GM21825 (cell line): ENCODE data around the gene TMEM169.
A peak's percentile ranks its signal among the peaks of the same experiment; 100 is the strongest.
"Not testable (repeated sequence)": the region's sequence is repeated elsewhere in the genome, so short reads cannot be mapped to it uniquely, and the experiment has no call there.

ENCODE experiments used
- ATAC-seq: cut with Tn5 transposase; IDR thresholded peaks from one replicate; pipeline ENCODE4 v1.9.1; 2021; ENCODE audit warnings: mild to moderate bottlenecking, moderate library complexity; ENCODE audit not compliant: unreplicated experiment

The TMEM169 gene

GRCh38 chr2:216071111-216071851 is 10.4 kb upstream of the TMEM169 start:
- no peak for ATAC-seq

GRCh38 chr2:216072473-216072872 is 9.2 kb upstream of the TMEM169 start:
- no peak for ATAC-seq

GRCh38 chr2:216073773-216074172 is 7.9 kb upstream of the TMEM169 start:
- no peak for ATAC-seq

GRCh38 chr2:216074380-216074779 is 7.3 kb upstream of the TMEM169 start:
- no peak for ATAC-seq

- ATAC-seq: no peak
These were observed 6.9 kb upstream of the TMEM169 start for GRCh38 chr2:216074794-216075193.

- no peak for ATAC-seq
These were observed 5.9 kb upstream of the TMEM169 start for GRCh38 chr2:216075510-216076485.

- no peak for ATAC-seq
These were observed 2.9 kb upstream of the TMEM169 start for GRCh38 chr2:216078776-216079175.

- not testable (repeated sequence) for ATAC-seq
These were observed 1.7 kb upstream of the TMEM169 start for GRCh38 chr2:216080048-216080447.

- ATAC-seq: no peak
These were observed 707 bp upstream of the TMEM169 start for GRCh38 chr2:216081012-216081411.

- ATAC-seq: peak; percentile 14
These were observed 495 bp downstream of the TMEM169 start for GRCh38 chr2:216082117-216082711.

- ATAC-seq: no peak
These were observed 1.1 kb downstream of the TMEM169 start for GRCh38 chr2:216082805-216083204.

GRCh38 chr2:216083464-216084281 is 2.0 kb downstream of the TMEM169 start:
- no peak for ATAC-seq

GRCh38 chr2:216084547-216084946 is 2.8 kb downstream of the TMEM169 start:
- ATAC-seq: no peak

- ATAC-seq: no peak
These were observed 4.6 kb downstream of the TMEM169 start for GRCh38 chr2:216086207-216086893.

- ATAC-seq: no peak
These were observed 8.7 kb downstream of the TMEM169 start for GRCh38 chr2:216090369-216090786.

- no peak for ATAC-seq
These were observed 10.9 kb downstream of the TMEM169 start for GRCh38 chr2:216092646-216093045.

- no peak for ATAC-seq
These were observed 13.0 kb downstream of the TMEM169 start for GRCh38 chr2:216094701-216095100.

- ATAC-seq: no peak
These were observed 17.0 kb downstream of the TMEM169 start for GRCh38 chr2:216098421-216099334.

- no peak for ATAC-seq
These were observed 19.4 kb downstream of the TMEM169 start for GRCh38 chr2:216101109-216101508.
